GM19043 (cell line): ENCODE measurements around the gene TMEM161B.
"Not testable (repeated sequence)": the region's sequence is repeated elsewhere in the genome, so short reads cannot be mapped to it uniquely, and the experiment has no call there.

Experiments
- ATAC-seq: cut with Tn5 transposase; IDR thresholded peaks from one replicate; pipeline ENCODE4 v1.9.1; 2021; ENCODE audit warnings: low read depth; ENCODE audit not compliant: unreplicated experiment

TMEM161B gene

DNA sequence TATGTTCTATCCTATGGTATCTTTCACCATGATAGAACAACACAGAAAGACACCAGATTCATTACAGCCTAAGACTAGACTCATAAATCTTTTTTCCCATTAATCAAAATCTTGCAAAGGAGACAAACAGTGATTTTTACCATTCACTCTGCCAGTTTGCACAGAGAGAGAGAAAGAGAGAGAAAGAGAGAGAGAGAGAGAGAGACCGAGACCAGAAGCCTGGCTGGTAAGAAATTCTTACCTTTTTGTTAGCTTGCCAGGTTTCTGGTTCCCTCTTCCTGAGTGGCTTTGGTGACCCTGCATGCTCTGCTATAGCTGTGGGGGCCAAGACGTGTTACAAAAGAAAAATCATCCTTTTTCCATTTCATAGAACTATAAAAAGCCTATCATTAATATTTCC is 18.6 kb downstream of the TMEM161B start:
- ATAC-seq, result no peak

DNA sequence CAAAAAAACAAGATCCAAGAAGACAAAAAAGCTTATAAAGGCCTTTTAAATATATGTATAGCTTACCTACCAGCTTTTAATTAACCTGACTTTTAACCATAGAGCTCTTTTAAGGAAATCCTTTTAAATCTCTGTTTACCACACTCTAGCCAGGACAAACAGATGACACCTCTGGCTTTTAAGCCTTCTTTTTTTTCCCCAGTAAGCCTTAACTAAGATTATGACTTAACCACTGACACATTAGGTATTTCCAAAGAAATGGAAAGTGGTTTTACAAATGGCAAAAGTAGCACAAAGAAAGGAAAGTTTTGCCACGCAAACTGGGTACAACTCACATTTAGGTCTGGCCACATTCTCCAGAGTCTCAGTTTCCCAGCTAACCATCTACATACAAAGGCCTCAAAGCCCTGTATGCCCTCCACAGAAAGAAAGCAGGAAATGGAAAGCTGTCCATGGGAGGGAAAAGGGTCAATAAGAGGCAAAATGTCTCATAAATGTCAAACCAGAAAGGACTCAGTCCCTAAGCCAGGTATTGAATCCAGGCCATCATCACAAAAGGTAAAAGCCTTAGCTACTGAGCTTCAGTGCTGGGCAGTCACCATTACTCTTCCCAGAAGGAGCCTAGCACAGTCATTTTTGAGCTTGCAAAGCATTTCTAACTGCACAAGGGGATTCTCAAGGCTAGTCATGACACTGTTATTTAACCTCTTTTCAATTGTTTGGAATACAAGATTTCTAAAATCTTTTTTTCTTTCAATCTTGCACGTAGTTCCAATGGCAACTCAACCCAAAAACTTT is 19.7 kb downstream of the TMEM161B start:
- no peak for ATAC-seq

- ATAC-seq, result no peak
Measured at GRCh38 chr5:88248094-88248493, 20.6 kb downstream of the TMEM161B start.

DNA sequence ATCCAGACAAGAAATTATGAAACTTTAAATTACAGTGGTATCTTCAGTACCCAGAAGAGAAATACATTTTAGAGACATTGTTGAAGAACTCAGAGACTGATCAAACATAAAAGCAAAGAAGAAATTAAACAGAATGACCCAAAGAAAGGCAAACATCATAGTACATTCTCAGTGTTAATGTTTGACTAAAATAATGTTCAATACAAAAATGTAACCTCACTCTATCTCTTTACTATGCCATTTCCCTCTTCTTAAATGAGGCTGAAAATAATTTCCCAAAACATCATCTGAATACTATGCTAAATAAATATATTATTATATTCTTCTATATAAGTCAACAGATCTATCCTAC is 22.8 kb downstream of the TMEM161B start:
- no peak for ATAC-seq

GRCh38 chr5:88245241-88245892 is 23.3 kb downstream of the TMEM161B start:
- no peak for ATAC-seq

GRCh38 chr5:88244686-88245085 is 24.0 kb downstream of the TMEM161B start:
- no peak for ATAC-seq

GRCh38 chr5:88243493-88243892 is 25.2 kb downstream of the TMEM161B start:
- ATAC-seq, result not testable (repeated sequence)

DNA sequence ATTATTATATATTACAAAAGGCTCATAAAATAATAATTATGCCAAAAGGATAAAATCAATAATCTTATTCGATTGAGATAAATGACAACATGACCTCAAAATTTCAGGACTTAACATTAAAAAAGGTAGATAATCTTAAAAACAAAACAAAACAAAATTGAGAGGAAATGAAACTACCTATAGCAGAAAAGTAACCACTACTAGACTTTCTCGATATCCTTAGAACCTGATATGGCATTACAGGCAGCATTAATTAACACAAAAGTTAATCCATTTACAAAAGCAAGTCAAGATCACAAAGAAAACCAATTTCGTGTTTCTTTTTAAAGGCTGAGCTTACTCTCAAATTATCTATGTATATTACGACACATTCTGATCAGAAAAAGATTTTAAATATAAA is 29.9 kb downstream of the TMEM161B start:
- no peak for ATAC-seq

DNA sequence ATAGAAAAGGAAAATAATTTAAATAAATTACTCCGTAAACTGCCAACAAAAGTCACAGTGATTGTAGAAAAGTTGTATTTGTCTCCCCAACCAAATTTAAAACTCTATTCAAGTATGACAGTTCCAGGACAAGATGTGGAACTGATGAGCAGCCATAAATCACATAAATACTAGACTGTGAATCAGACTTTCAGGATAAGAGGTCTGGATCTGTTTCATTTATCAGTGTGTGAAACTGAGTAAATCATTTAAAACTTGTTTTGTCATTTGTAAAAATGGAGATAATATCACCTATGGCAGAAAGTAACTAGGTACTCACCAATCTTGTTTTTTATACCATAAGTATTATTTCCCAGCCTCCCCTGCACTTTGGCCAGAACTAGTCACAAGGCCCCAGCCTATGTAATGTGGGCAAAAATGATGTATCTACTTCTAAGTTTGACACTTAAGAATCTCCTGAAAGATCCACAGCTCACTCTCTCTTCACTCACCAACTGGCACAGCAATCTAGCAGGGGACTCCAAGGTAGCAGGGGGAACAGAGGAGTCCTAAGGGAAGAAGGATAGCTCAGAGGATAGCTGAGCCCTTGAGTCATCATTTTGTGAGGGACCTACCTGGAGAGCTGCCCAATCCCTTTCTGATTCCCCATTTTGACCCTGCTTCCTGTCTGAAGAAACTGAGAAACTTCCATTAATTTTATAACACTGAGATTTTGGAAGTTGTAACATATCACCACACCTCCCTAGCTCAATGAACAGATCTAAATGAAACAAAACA is 31.6 kb downstream of the TMEM161B start:
- ATAC-seq, result no peak

DNA sequence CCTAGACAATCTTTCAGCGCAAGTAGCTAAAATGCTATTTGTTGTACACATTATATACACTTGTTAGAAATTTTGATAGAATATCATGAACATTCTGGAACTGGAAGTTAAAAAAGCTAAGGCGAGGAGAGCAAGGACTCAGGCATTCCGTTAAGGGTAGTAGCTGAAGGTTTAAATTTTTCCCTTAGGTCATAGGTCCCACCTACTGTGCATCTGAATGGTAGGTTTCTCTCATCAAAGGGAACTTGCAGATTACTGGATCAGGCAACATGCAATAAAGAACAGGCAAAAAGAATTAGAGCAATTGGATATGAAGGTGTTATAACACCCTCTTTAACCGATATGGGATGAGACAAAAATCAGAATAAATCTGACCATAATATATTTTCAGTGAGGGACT is 32.8 kb downstream of the TMEM161B start:
- no peak for ATAC-seq

GRCh38 chr5:88235346-88235745 is 33.3 kb downstream of the TMEM161B start:
- no peak for ATAC-seq

DNA sequence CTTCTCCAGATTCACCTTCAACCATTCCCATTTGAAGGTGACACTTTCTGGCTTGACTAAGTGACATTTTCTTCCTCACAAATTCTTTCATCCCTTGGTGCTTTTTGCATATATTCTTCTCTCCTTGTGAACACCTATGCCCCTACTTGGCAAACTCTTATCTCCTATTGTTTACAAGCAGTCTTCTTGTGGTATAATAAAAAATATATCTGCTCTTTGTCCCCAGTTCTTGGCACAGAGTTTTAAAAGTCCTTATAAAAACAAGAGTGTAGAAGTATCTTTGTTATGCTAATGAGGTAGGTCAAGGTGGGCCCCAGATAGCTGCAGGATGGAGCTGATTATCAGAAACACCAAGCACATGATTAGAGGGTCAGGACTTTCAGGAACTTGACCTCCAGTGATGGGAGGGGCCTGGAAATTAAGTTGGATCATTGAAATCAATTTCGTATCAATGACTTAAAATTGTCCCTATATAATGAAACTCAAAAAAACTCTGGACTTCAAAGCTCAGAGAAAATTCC is 38.0 kb downstream of the TMEM161B start:
- no peak for ATAC-seq

- ATAC-seq, result peak; percentile 67
Measured at GRCh38 chr5:88226881-88227450, 41.7 kb downstream of the TMEM161B start.

- ATAC-seq, result no peak
Measured at GRCh38 chr5:88214655-88215054, 54.0 kb downstream of the TMEM161B start.

- ATAC-seq, result no peak
Measured at GRCh38 chr5:88207575-88207974, 61.1 kb downstream of the TMEM161B start.

DNA sequence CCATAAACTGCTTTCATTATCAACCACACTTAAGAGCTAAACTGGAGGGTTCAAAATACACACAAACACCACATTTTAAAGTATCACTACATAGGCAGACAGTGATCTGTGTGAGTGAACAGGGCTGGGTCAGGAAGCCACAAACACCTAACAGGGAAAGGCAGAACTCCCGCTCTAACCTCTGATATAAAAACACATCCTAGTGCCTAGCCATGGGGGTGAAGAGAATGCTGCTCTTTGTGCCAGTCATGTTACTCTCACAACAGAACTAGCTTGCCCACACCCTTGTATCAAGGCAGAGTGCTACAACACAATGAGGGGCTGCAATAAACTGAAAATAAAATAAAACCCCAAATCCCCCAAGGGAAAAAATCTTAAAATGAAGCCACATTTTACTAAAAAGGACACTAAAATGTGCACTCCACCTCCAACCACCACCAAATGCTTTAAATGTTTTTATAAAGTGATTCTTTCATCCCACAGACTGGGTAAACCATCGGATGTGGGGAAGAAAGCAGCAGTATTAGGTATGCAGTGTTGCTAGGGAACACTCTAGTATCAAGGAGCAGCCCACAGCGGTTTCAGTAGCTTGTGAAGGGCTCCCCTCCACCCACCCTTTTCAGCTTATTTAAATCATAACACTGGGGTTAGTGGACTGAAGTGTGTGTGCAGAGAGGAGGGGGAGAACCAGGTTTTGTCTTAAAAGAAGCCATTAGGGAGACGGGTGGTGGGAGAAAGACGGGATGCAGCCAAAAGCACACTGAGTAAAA is 64.5 kb downstream of the TMEM161B start:
- ATAC-seq, result no peak

DNA sequence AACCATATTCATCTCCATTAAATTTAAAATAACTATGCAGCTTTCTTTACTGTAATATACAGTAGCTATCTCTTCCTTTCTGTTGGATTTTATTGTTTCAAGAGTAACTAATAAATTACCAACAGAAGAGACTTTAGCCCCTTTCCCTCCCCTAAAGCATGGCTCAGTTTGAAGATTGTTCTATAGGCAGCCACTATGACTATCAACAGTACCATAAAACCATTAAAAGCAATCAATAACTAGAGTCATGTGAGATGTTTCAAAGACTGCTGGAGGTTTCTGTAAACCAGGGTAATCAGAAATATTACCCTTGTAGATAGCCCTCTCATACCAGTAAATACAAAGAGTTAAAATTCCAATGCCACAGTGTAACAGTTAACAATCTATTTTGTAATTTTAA is 73.0 kb downstream of the TMEM161B start:
- ATAC-seq, result no peak

DNA sequence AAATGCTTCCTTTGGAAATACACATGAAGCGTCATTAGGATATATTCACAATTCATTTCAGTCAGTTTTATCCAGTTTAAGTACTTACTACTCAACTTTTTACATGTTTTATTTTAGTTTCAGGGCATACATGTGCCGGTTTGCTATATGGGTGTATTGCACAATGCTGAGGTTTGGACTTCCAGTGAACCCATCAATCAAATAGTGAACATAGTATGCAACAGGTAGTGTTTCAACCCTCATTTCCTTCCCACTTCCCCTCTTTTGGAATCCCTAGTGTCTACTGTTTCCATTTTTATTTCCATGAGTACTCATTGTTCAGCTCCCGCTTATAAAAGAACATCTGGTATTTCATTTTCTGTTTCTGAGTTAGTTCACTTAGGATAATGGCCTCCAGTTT is 74.7 kb downstream of the TMEM161B start:
- no peak for ATAC-seq

DNA sequence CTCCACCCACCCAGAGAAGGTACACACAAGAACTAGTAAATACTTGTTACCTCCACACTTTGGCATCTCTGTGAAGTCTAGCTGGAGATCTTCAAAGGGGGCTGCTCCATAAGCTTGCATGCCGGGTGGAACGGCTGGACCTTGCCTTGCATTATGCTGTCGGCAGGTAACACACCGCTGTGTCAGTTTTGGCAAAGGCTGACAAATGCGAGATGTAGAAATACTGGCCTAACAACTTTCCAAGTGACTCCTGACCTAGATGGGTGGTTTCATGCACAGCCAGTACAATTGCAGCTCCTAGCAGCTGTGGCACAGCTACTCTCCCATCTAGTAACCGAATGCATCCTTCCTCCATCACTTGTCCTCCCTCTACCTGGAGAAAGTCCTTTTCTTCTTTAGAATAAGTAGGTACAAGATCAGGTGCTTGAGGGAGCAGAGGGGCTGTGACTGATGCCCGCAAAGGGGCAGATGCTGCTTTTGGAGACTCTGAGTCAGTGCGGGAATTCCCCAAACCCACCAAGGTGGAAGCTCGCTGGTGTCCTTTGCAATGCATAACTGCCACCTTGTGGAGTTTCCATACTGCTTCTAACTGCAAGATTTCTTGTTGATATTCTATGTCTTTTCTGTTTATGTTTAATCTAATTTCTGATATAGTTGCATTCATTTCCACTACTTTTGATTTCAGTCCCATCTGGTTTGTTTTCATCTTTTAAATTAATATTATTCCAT is 78.4 kb downstream of the TMEM161B start:
- no peak for ATAC-seq

DNA sequence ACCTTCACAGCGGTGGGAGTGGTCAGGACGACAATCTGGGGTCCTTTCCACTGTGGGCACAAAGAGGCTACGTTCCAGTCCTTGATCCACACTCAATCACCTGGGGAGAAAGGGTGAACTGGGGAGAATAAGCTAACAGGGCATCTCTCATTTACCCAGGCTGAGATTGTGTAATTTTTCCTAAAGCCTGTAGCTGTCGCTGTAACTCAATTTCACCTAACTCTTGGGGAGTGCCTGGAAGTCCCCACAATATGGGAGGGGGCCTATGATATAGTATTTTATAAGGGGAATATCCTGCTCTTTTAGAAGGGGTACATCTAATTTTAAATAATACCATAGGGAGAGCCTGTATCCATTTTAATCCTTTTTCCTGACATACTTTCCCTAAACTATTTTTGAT is 79.2 kb downstream of the TMEM161B start:
- ATAC-seq, result not testable (repeated sequence)
